SJCRH30 (cell line): Measurements from ENCODE around the gene MCUB. TPM values are rescaled to one million over a fixed set of nuclear protein-coding genes. Genes with fewer than 3 reads are reported as not detected.
"Not testable (repeated sequence)": the region's sequence is repeated elsewhere in the genome, so short reads cannot be mapped to it uniquely, and the experiment has no call there.

Experiments
- DNase-seq, 2 experiments: peaks; one replicate each; pipeline ENCODE4 v3.0.0-alpha.2; 2015 to 2020
- H3K27ac ChIP-seq: fragments of 250-450 bp; sonication (Bioruptor Pico); 2 replicates; pipeline ENCODE4 v1.5.1; 2020; ENCODE audit warnings: mild to moderate bottlenecking, moderate library complexity
- H3K27me3 ChIP-seq: fragments of 250-450 bp; sonication (Bioruptor Pico); 2 replicates; pipeline ENCODE4 v1.5.1; 2020; ENCODE audit warnings: mild to moderate bottlenecking, moderate library complexity
- H3K36me3 ChIP-seq: fragments of 250-450 bp; sonication (Bioruptor Pico); 2 replicates; pipeline ENCODE4 v1.5.1; 2020; ENCODE audit warnings: mild to moderate bottlenecking, moderate library complexity
- H3K4me1 ChIP-seq: fragments of 250-450 bp; sonication (Bioruptor Pico); 2 replicates; pipeline ENCODE4 v1.5.1; 2020; ENCODE audit warnings: mild to moderate bottlenecking, moderate library complexity
- H3K4me3 ChIP-seq: fragments of 250-450 bp; sonication (Bioruptor Pico); 2 replicates; pipeline ENCODE4 v1.5.1; 2020; ENCODE audit warnings: mild to moderate bottlenecking, moderate library complexity
- H3K9me3 ChIP-seq: fragments of 250-450 bp; sonication (Bioruptor Pico); replicated peaks from 2 replicates; pipeline ENCODE4 v1.5.1; 2020; ENCODE audit warnings: mild to moderate bottlenecking, moderate library complexity
- total RNA-seq: library from RNA; depleted of rRNA; stranded (reverse); fragments of >200 nt; shearing (Covaris generic); gene quantifications from 2 replicates; pipeline ENCODE4 v1.2.3, GENCODE V29; 2014

The MCUB gene
- total RNA-seq, 1 experiment from 2014 or later, result 46.1 TPM

DNA sequence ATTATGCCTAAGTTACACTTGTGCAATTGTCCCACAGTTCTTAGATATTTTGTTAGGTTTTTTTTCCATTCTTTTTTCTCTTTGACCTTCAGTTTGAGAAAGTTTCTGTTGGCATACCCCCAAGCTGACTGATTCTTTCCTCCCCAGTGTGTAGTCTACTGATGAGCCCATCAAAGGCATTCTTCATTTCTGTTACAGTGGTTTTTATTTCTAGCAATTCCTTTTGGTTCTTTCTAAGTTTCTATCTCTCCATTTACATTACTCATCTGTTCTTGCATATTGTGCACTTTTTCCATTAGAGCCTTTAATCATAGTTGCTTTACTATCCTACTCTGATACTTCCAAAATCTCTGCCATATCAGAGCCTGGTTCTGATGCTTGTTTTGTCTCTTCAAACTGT is 111.3 kb downstream of the MCUB start:
- no peak overlapping the region for H3K4me3 ChIP-seq
- H3K36me3 ChIP-seq, result 0 out of 2 replicates have a peak, but pooled peaks cover 4% of the 10 kb centered on the region
- H3K27ac ChIP-seq, result no peak overlapping the region
- no peaks in the 10 kb centered on the region for H3K27me3 ChIP-seq
- H3K4me1 ChIP-seq, result no peaks in the 10 kb centered on the region
- H3K9me3 ChIP-seq, result 0 out of 2 replicates have a peak, but pooled peaks cover 4% of the 10 kb centered on the region
- DNase-seq, result no peak

DNA sequence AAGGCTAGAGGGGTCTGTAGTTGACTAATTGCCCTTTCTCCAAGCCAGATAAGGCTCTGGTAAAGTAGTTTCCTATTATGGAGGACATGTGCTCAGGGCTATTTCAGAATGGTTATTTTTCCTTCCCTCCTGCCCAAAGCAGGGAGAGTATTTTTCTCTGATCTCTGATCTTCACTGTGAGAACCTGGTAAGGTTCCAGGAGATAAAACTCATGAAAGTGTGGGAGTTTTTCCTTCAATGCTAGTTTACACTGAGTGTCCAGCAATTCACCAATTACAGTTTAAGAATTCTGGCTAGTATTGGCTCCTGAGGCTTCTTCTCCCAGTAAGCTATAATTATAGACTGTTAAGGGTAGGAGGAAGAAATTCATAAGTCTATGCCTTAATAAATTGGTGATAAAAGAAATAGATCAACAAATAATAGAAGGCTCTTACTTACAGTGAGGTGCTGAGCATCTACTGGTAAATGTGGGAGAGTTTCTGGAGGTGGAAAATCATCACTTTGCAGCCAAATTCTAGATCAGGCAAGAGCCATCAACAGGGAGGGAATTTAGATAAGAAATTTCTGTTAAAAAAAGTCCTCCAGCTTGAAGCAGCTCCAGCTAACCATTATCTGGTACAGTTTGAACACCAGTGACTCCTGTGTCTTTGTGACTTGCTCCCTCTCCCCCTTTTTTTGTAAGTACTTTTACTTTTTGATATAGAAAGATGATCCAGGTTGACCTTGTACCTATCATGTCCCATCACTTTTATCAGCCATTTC is 112.3 kb downstream of the MCUB start:
- H3K27ac ChIP-seq, result no peak overlapping the region
- no peaks in the 10 kb centered on the region for H3K4me1 ChIP-seq
- 0 out of 2 replicates have a peak, but pooled peaks cover 4% of the 10 kb centered on the region for H3K36me3 ChIP-seq
- no peak overlapping the region for H3K4me3 ChIP-seq
- 0 out of 2 replicates have a peak, but pooled peaks cover 4% of the 10 kb centered on the region for H3K9me3 ChIP-seq
- no peaks in the 10 kb centered on the region for H3K27me3 ChIP-seq
- DNase-seq, result no peak

DNA sequence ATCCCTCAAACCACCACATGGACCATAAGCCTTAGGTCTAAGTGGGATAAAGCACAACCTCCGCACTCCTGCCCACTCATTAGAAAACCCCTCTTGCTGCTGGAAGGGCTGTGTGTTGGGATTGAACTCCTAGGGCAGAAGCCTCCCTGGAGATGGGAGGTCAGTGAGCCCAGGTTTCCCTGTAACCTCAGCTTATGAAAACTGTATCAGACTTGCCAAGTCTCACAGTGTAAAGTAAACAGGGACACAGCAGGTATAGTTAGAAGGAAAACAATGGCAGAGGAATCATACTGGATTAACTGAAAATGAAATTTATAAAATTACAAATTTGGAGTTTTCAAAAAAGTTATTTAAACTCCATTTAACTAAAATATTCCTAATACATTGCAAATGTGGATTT is 113.3 kb downstream of the MCUB start:
- DNase-seq, result no peak
- Histone ChIP-seq H3K27ac (no peak overlapping the region), H3K4me1 (no peaks in the 10 kb centered on the region), H3K4me3 (no peak overlapping the region), H3K36me3 (0 out of 2 replicates have a peak, but pooled peaks cover 4% of the 10 kb centered on the region), H3K9me3 (0 out of 2 replicates have a peak, but pooled peaks cover 4% of the 10 kb centered on the region), H3K27me3 (no peaks in the 10 kb centered on the region)

DNA sequence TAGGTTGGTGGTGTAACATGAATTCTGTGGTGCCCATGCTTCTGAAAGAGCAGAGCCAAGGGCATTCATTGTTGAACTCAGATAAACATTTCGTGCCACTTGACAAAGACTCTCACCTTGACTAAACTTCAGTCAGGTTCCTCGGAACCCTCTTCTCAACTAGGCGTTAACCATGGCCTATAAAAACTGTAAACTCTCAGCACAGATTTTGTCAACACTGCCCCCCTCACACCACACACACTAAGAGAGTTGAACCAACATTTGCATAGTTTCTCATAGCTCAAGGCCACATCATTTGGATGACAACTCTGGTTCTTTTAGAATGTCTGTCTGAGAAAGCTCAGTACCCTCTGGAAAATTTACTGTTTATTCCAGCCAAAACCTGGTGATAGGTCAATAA is 115.1 kb downstream of the MCUB start:
- H3K27me3 ChIP-seq, result no peaks in the 10 kb centered on the region
- no peak overlapping the region for H3K4me3 ChIP-seq
- no peaks in the 10 kb centered on the region for H3K4me1 ChIP-seq
- H3K9me3 ChIP-seq, result 0 out of 2 replicates have a peak, but pooled peaks cover 4% of the 10 kb centered on the region
- H3K36me3 ChIP-seq, result 0 out of 2 replicates have a peak, but pooled peaks cover 4% of the 10 kb centered on the region
- no peak overlapping the region for H3K27ac ChIP-seq
- DNase-seq, result no peak

DNA sequence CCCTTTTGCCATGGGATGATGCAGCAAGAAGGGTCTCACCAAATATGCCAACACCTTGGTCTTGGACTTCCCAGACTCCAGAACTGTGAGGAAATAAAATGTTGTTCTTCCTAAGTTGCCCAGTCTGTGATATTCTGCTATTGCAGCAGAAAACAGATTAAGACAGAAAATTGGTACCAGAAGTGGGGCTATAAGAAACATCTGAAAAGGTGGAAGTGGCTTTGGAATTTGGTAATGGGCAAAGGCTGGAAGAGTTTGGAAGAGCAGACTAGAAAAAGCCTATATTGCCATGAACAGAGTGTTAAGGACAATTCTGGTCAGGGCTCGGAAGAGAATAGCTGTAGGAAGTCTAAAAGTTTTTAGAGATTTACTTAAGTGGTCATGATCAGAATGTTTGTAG is 115.8 kb downstream of the MCUB start:
- no peak for DNase-seq
- H3K27ac ChIP-seq, result no peak overlapping the region
- H3K4me1 ChIP-seq, result no peaks in the 10 kb centered on the region
- H3K9me3 ChIP-seq, result 0 out of 2 replicates have a peak, but pooled peaks cover 4% of the 10 kb centered on the region
- H3K4me3 ChIP-seq, result no peak overlapping the region
- 0 out of 2 replicates have a peak, but pooled peaks cover 10% of the 10 kb centered on the region for H3K36me3 ChIP-seq
- H3K27me3 ChIP-seq, result no peaks in the 10 kb centered on the region

DNA sequence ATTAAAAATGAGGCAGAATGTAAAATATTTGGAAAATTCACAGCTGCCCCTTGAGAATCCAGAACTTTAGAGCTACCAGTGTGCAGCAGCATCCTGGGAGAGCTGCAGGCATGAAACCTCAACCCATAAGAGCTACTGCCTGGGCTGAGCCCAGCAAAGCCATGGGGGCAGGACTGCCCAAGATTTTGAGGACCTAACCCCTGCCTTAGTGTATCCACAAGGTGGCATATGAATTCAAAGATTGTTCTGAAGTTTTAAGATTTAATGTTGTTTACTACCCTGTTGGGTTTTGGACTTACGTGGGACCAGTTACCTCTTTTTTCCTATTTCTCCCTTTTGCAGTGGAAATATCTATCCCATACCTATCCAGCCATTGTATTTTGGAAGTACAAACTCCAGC is 116.8 kb downstream of the MCUB start:
- Histone ChIP-seq H3K36me3 (0 out of 2 replicates have a peak, but pooled peaks cover 10% of the 10 kb centered on the region), H3K9me3 (no peaks in the 10 kb centered on the region), H3K27me3 (no peaks in the 10 kb centered on the region), H3K4me3 (no peak overlapping the region), H3K27ac (no peak overlapping the region), H3K4me1 (no peaks in the 10 kb centered on the region)
- no peak for DNase-seq

DNA sequence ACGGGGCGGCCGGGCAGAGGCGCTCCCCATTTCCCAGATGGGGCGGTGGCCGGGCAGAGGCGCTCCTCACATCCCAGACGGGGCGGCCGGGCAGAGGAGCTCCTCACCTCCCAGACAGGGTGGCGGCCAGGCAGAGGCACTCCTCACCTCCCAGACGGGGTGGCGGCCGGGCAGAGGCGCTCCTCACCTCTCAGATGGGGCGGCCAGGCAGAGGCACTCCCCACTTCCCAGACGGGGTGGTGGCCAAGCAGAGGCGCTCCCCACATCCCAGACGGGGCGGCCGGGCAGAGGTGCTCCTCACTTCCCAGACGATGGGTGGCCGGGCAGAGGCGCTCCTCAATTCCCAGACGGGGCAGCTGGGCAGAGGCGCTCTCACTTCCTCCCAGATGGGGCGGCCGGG is 118.4 kb downstream of the MCUB start:
- H3K9me3 ChIP-seq, H3K4me3 ChIP-seq, H3K27ac ChIP-seq, DNase-seq, H3K4me1 ChIP-seq, H3K27me3 ChIP-seq: not testable (repeated sequence)
- peaks cover 10% of the 10 kb centered on the region; the same call in 1 of the 2 replicates for H3K36me3 ChIP-seq

DNA sequence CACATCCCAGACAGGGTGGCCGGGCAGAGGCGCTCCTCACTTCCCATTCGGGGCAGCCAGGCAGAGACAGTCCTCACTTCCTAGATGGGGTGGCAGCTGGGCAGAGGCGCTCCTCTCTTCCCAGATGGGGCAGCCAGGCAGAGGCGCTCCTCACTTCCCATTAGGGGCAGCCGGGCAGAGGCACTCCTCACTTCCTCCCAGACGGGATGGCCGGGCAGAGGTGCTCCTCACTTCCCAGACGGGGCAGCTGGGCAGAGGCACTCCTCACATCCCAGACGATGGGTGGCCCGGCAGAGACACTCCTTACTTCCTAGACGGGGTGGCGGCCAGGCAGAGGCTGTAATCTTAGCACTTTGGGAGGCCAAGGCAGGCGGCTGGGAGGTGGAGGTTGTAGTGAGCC is 118.9 kb downstream of the MCUB start:
- DNase-seq, H3K4me1 ChIP-seq, H3K36me3 ChIP-seq, H3K9me3 ChIP-seq, H3K4me3 ChIP-seq, H3K27me3 ChIP-seq, H3K27ac ChIP-seq: not testable (repeated sequence)

DNA sequence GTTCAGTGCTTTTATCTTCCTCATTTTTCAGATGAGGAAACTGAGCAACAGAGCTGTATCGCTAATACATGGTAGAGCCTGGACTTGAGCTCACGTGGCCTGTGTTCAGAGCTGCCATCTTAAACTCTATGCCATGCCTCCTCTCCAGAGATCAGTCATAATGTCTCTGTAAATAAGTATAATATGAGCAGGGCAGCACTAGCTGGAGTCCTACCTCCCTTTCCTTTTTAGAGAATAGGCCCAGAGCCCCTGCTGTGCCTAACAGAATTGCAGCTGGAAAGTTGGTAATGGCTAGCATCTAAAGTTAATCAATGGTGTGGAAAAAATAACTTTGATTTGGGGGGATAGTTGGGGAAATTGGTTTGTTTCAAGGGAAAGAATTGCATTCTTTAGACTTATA is 122.8 kb downstream of the MCUB start:
- peaks cover 21% of the 10 kb centered on the region for H3K36me3 ChIP-seq
- DNase-seq, result no peak
- no peaks in the 10 kb centered on the region for H3K27me3 ChIP-seq
- H3K4me1 ChIP-seq, result no peaks in the 10 kb centered on the region
- no peak overlapping the region for H3K4me3 ChIP-seq
- H3K27ac ChIP-seq, result no peak overlapping the region
- H3K9me3 ChIP-seq, result no peaks in the 10 kb centered on the region

DNA sequence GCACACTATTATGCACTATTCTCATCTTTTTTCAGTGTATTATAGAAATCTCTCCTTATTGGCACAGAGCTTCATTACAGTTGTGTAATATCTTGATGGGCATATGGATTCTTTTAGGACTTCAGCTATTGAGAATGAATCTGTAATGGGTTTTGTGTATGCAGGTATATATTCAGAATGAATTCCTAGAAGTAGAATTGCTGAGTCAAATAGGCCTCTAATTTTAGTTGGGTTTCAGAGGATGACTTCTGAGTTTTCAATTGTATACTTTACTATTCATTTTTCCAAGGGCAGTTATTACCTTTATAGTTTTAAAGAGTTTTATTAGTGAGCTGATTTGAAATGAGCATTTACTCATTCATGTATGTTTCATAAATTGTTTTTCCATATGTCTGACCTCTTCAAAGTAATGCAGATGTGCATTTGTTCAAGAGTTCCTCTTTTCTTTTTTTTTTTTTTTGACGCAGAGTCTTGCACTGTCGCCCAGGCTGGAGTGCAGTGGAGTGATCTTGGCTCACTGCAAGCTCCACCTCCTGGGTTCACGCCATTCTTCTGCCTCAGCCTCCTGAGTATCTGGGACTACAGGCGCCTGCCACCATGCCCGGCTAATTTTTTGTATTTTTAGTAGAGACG is 123.7 kb downstream of the MCUB start:
- no peak for DNase-seq
- Histone ChIP-seq H3K4me1 (no peaks in the 10 kb centered on the region), H3K4me3 (no peak overlapping the region), H3K27ac (no peak overlapping the region), H3K36me3 (peaks cover 23% of the 10 kb centered on the region), H3K27me3 (no peaks in the 10 kb centered on the region), H3K9me3 (no peaks in the 10 kb centered on the region)

DNA sequence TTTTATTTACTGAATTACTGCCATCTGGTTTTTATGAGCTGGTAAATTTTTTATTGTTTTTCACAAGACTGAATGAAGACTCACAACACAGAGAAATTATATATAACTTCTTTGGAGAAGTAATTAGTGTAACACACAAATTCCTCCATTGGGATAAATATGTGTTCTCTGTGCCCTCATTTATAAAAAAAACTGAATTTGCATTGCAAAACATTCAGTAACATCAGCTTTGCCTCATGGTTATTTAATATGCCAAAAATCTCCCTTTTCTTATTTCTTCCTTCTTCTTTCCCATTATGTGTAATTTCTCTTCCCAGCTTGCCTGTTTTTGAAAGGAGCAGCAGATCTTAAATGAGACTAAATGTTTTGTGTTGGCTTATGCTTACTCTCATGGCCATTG is 124.7 kb downstream of the MCUB start:
- Histone ChIP-seq H3K36me3 (peaks cover 30% of the 10 kb centered on the region), H3K27ac (no peak overlapping the region), H3K9me3 (no peaks in the 10 kb centered on the region), H3K27me3 (no peaks in the 10 kb centered on the region), H3K4me3 (no peak overlapping the region), H3K4me1 (no peaks in the 10 kb centered on the region)
- DNase-seq, result no peak

DNA sequence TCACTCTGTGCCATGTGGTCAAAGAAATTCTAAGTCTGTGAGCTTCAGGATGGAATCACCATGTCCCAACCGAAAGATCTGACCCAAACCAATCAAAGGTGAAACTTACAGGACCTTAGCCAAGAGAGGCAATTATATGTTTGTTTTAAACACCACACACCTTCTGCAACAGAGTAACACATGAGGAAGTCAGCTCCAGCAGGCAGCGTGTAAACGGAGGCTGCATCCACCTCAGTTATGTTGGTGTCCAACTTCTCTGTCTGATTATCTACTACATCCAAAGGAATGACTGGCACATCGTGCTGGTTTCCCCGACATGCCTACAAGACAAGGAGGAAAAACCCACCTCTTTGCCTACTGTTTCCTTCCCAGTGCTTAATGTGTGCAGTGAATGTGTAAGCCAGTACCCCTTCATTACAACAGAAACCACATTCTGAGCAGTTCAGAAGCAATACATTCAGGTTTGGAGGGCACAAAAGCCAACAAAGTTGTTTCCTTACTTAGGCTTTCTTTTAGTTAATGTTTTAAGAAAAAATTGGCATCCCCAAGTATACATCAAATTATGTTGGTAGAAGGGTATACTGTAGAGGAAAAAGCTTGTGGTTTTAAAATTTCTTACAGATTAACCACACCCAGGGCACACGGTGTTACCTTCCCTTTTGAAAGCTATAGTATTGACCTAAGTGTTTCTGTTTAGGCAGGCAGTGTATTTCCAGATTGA is 130.8 kb downstream of the MCUB start:
- Histone ChIP-seq H3K36me3 (peaks cover 40% of the 10 kb centered on the region), H3K4me1 (no peaks in the 10 kb centered on the region), H3K9me3 (no peaks in the 10 kb centered on the region), H3K4me3 (no peak overlapping the region), H3K27me3 (no peaks in the 10 kb centered on the region), H3K27ac (no peak overlapping the region)
- no peak for DNase-seq

DNA sequence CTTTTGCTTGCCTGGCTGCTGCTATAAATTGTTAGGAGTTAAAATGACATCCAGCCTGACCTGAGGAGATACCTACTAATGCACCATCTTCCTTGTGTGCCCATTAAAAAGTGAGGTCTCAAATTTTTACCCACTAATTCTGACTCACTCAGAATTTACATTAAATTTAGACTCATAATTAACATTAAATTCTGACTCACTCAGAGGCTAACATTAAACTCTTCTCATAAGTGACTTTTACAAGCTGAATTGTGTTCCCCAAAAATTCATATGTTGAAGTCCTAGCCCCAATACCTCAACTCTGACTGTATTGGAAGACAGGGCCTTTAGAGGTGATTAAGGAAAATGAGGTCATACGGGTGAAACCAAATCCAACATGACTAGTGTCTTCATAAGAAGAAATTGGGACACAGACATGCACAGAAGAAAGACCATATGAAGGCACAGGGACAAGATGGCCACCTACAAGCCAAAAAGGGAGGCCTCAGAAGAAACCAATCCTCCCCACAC is 131.4 kb downstream of the MCUB start:
- no peak overlapping the region for H3K27ac ChIP-seq
- H3K9me3 ChIP-seq, result no peaks in the 10 kb centered on the region
- no peak for DNase-seq
- no peak overlapping the region for H3K4me3 ChIP-seq
- peaks cover 39% of the 10 kb centered on the region for H3K36me3 ChIP-seq
- no peaks in the 10 kb centered on the region for H3K27me3 ChIP-seq
- no peaks in the 10 kb centered on the region for H3K4me1 ChIP-seq

DNA sequence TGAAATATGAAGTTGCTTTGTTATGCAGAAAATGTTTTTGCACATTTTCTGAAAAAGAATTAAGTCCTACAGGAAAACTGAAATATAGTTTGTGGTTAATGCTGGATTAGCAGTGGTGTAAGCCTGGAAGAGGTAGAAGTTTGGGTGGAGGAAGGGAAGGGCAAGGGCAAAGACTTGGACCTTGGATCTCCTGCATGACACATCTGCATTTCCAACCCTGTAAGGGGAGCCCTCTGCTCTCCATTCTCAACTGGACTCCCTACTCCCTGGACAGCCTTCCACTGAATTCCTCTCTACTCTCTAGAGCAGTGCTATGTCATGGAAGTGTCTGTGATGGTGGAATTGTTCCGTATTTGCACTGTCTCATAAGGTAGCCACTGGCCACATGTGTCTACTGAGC is 138.6 kb downstream of the MCUB start:
- Histone ChIP-seq H3K9me3 (no peaks in the 10 kb centered on the region), H3K4me3 (no peak overlapping the region), H3K36me3 (peaks cover 4% of the 10 kb centered on the region; the same call in 1 of the 2 replicates), H3K4me1 (no peaks in the 10 kb centered on the region; the same call in 1 of the 2 replicates), H3K27ac (no peak overlapping the region), H3K27me3 (no peaks in the 10 kb centered on the region)
- DNase-seq, result no peak
